Measurements from ENCODE around the gene PLCB4. TPM values are rescaled to one million over a fixed set of nuclear protein-coding genes. Genes with fewer than 3 reads are reported as not detected.

The PLCB4 gene
- total RNA-seq, 1 donor from 2014 or later = 30.5 TPM

DNA sequence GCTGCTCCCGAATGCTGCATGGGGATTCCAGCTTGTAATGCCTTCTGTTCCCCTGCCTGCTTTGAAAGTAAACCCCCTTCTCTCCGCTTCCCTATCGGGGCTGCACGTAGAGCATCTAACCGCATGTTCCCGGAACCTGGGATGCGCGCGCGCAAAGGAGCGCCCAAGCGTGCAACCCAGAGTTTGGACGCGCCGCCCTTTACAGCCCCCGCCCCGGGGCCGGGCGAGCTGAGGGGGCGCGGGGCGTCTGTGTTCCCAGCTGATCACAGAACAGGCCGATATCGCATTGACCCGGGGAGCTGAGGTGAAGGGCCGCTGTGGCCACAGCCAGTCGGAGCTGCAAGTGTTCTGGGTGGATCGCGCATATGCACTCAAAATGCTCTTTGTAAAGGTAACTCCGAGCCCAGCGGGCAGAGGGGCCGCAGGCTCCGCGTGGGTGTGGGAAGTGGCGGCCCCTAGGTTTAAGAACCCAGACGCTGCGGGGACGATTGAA is 446.9 kb downstream of the PLCB4 start:
- peaks cover 99% of the 10 kb centered on the region for H3K27me3 ChIP-seq (ENCODE audit: low read depth)
- no peak for DNase-seq
- H3K4me1 ChIP-seq = peaks cover 28% of the 10 kb centered on the region
- no peak overlapping the region for H3K27ac ChIP-seq (replicated peaks)
- TF ChIP-seq, protein P1, sequence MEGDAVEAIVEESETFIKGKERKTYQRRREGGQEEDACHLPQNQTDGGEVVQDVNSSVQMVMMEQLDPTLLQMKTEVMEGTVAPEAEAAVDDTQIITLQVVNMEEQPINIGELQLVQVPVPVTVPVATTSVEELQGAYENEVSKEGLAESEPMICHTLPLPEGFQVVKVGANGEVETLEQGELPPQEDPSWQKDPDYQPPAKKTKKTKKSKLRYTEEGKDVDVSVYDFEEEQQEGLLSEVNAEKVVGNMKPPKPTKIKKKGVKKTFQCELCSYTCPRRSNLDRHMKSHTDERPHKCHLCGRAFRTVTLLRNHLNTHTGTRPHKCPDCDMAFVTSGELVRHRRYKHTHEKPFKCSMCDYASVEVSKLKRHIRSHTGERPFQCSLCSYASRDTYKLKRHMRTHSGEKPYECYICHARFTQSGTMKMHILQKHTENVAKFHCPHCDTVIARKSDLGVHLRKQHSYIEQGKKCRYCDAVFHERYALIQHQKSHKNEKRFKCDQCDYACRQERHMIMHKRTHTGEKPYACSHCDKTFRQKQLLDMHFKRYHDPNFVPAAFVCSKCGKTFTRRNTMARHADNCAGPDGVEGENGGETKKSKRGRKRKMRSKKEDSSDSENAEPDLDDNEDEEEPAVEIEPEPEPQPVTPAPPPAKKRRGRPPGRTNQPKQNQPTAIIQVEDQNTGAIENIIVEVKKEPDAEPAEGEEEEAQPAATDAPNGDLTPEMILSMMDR (IDR thresholded peaks at IDR 0.05; ENCODE audit: borderline replicate concordance) = no peak
- H3K4me3 ChIP-seq = peak overlapping the region; percentile 52
- H3K36me3 ChIP-seq = no peaks in the 10 kb centered on the region
- H3K9me3 ChIP-seq (replicated peaks) = no peaks in the 10 kb centered on the region
- intact Hi-C loops (cut with micrococcal nuclease) = no loop called here

DNA sequence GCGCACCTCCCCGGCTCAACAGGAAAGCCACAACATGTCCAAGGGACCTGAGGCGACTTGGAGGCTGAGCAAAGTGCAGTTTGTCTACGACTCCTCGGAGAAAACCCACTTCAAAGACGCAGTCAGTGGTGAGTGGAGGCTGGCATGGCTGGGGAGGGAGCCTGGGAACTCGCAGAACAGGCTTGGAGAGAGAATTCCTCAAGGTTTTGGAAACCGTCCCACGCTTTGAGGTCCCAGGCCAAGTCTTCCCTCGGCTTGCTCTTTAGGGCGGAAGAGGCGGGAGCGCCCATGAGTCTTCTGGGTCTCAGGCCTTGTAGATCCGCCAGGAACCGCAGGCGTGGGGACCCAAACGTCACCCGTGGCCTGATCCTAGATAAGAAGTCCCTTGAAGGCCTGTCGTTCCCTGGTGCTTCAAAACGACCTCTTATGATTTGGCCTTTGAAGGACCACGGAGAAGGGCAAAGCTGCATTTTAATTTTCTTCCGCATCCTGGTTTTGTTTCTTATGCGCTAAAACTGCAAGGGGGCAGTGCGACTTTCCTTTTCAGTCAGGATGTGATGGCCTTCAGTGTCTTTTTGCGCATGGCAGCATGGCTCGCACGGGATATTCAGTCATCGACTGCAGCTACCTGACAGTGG is 447.5 kb downstream of the PLCB4 start:
- intact Hi-C loops (cut with micrococcal nuclease) = no loop called here
- no peaks in the 10 kb centered on the region for H3K36me3 ChIP-seq
- H3K27me3 ChIP-seq (ENCODE audit: low read depth) = peaks cover 99% of the 10 kb centered on the region
- no peaks in the 10 kb centered on the region for H3K9me3 ChIP-seq (replicated peaks)
- TF ChIP-seq, protein P1 (IDR thresholded peaks at IDR 0.05; ENCODE audit: borderline replicate concordance) = no peak
- H3K4me3 ChIP-seq = peak overlapping the region; percentile 52
- peaks cover 28% of the 10 kb centered on the region for H3K4me1 ChIP-seq
- H3K27ac ChIP-seq (replicated peaks) = no peak overlapping the region
- DNase-seq = peak; percentile 22

DNA sequence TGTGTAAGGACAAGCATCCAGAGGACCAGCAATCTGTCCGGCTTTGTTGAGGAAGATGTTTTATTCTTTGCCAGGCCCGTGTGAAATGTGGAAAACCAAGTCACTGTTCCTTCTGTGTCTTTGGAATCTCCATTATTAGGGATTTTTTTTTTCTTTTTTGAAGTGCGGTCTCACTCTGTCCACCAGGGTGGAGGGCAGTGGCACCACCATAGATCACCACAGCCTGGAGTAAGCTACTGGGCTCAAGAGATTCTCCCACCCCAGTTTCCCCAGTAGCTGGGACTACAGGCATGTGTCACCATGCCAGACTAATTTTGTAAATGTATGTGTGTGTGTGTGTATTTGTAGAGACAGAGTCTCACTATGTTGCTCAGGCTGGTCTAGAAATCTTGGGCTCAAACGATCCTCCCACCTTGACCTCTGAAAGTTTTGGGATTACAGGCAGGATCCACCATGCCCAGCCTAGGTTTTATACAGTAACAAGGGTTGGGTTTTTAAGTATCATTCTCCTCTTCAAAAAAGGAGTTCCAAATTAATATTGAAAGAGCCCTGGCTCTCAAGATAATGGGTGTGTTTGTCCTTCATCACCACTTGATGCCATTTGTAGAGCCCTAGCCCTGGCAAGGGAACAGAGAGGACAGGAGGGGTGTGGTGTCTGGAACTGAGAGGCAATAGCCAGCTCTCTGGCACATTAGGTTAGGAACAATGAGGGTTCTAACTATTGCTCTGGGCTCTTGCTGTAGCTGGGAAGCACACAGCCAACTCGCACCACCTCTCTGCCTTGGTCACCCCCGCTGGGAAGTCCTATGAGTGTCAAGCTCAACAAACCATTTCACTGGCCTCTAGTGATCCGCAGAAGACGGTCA is 448.6 kb downstream of the PLCB4 start:
- peaks cover 28% of the 10 kb centered on the region for H3K4me1 ChIP-seq
- H3K36me3 ChIP-seq = no peaks in the 10 kb centered on the region
- TF ChIP-seq, protein P1 (IDR thresholded peaks at IDR 0.05; ENCODE audit: borderline replicate concordance) = no peak
- intact Hi-C loops (cut with micrococcal nuclease) = no loop called here
- H3K4me3 ChIP-seq = no peak overlapping the region
- no peak for DNase-seq
- no peaks in the 10 kb centered on the region for H3K9me3 ChIP-seq (replicated peaks)
- no peak overlapping the region for H3K27ac ChIP-seq (replicated peaks)
- H3K27me3 ChIP-seq (ENCODE audit: low read depth) = peaks cover 99% of the 10 kb centered on the region

DNA sequence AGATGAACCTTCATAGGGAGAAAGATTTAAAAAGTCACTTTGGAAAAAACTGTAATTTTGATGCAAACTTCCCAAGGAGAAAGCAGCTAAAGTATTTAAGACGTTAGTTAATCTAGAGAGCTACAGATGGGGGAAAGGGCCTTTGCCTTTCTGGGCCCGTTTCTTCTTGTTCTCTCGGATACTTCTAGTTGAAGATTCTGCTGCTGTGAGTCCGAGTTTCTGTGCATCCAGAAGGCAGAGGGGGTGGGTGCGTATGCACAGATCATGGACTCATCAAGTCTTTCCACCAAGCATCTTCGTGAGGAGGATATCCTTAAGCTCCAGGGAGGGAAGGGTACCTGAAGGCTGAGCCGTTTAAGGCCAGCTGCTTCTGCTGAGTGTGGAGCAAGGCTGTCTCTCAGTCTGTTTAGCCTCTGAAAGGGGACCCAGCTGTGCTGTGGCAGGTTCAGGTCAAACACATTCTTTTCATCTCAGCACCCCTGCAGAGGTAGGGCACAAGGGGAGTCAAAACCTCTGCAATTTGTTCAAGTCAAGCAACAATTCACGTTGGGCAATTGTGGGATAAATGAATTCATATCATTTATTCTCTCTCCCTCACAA is 449.8 kb downstream of the PLCB4 start:
- intact Hi-C loops (cut with micrococcal nuclease) = no loop called here
- H3K4me3 ChIP-seq = no peak overlapping the region
- H3K27ac ChIP-seq (replicated peaks) = no peak overlapping the region
- TF ChIP-seq, protein P1 (IDR thresholded peaks at IDR 0.05; ENCODE audit: borderline replicate concordance) = no peak
- peaks cover 28% of the 10 kb centered on the region for H3K4me1 ChIP-seq
- DNase-seq = no peak
- no peaks in the 10 kb centered on the region for H3K9me3 ChIP-seq (replicated peaks)
- no peaks in the 10 kb centered on the region for H3K36me3 ChIP-seq
- peaks cover 94% of the 10 kb centered on the region for H3K27me3 ChIP-seq (ENCODE audit: low read depth)

DNA sequence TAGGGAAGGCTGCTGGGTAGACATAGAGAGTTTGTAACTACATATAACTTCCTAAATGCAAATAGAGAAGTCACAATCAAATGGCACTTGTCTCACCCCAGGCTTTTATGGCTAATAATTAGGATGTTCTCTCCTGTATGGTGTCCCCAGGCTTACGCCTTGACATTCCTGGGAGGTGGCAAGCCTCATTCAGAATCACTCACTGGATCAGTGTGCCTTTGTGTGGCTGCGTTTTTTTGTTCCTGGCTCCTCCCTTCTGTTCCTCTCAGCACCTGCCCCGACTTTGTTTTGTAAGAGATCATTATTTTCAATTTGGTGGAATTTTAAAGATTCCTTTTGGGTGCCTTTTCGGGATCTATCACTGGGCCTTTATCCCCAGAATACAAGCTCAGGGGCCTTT is 451.2 kb downstream of the PLCB4 start:
- Histone ChIP-seq H3K4me3 (no peak overlapping the region), H3K27me3 (ENCODE audit: low read depth) (peaks cover 80% of the 10 kb centered on the region), H3K4me1 (peaks cover 18% of the 10 kb centered on the region), H3K36me3 (no peaks in the 10 kb centered on the region), H3K27ac (replicated peaks) (no peak overlapping the region), H3K9me3 (replicated peaks) (no peaks in the 10 kb centered on the region)
- intact Hi-C loops (cut with micrococcal nuclease) = no loop called here
- no peak for DNase-seq
- TF ChIP-seq, protein P1 (IDR thresholded peaks at IDR 0.05; ENCODE audit: borderline replicate concordance) = no peak

Measured in left ventricle myocardium inferior (tissue), 1 donor.